ENCODE measurements around the gene OXER1.
A peak's percentile ranks its signal among the peaks of the same experiment; 100 is the strongest.

OXER1 gene, protein sequence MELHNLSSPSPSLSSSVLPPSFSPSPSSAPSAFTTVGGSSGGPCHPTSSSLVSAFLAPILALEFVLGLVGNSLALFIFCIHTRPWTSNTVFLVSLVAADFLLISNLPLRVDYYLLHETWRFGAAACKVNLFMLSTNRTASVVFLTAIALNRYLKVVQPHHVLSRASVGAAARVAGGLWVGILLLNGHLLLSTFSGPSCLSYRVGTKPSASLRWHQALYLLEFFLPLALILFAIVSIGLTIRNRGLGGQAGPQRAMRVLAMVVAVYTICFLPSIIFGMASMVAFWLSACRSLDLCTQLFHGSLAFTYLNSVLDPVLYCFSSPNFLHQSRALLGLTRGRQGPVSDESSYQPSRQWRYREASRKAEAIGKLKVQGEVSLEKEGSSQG

DNA sequence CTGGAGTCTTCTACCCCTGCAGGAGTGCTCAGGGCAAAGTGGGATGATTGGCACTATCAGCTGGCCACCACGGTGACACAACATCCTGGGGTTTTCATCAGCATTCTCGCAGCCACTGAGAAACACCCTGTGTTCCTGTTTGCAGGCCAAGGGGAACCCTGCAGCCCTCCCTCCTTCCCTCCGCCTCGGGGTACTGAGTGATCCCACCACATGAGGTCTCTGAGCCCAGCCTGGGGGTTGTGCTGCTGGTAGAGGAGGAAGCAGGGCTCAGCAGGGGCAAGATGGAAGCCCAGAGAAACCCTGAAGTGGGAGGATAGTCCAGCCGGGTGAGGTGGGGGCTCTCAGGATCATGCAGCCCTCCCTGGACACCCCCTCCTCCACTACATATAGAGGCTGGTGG lies at the start of gene OXER1:
Gene OXER1 (minus strand): TSS at position 40 of the 400 bp plus-strand sequence. CDS start 73 bp downstream, outside the sequence.
- no peak for DNase-seq

DNA sequence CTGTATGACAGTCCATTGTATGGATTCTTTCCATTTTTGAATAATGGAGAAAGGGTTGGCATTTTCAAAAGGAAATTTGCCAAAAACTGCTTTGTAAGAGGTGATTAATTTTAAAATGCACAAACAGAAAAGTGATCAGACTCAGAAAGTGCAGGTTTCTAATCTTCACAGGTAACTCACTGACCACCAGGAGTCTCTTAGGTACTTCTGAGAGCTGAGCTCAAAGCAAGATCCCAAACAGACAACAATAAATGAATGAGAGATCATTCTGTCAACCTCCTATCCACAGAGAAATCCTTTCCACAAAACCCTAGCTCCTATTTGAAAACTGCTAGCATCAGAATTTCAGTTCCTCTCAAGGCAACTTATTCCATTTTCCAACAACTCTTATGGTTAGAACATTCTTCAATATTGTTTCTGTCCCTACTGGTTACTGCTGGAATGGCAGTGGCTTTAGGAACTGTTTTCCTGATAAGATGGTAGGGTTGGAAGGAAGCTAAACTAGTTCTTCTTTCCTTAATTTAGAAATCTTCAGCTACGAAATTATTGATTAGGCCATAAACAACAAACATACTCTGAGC lies 49.1 kb upstream of the OXER1 start:
- peak; percentile 54 for DNase-seq

DNA sequence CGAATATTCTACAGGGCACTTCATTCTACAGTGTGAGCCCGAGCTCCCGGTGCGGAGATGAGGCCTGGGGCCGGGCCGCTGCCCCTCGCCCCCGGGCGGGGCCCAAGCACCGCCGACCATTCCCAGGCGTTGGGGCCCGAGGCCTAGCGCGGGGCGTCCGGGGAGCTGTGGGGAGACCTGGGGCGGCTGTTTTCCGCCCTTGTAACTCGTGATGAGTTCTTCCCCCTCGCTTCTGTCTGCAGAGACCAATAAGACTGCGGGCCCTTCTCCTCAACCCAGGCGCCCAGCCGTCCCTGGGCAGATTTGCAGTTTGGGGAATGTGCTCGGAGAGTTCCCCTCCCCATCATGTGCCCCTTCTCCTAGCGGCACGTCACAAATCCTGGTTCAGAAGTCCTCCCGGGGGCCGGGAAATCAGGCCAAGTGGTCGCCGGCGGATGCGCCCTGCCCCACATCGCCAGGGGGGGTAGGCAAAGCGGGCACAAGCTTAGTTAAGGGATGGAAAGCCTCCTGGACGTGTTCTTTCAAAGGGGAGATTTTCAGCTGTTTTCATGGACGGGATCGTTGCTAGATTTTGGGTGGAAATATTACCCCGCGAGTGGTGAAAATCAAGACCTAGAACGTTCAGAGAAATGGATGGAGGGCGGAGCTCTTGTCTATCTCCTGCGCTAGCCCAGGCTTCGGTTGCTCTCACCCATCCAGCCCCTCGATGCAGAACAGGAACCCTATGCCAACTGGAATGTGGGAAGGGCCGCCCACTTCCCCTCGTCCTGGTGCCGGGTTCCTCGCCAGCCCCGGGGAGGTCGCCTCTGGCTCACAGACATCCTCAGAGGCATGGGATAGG lies 47.3 kb upstream of the OXER1 start:
- peak; percentile 72 for DNase-seq

DNA sequence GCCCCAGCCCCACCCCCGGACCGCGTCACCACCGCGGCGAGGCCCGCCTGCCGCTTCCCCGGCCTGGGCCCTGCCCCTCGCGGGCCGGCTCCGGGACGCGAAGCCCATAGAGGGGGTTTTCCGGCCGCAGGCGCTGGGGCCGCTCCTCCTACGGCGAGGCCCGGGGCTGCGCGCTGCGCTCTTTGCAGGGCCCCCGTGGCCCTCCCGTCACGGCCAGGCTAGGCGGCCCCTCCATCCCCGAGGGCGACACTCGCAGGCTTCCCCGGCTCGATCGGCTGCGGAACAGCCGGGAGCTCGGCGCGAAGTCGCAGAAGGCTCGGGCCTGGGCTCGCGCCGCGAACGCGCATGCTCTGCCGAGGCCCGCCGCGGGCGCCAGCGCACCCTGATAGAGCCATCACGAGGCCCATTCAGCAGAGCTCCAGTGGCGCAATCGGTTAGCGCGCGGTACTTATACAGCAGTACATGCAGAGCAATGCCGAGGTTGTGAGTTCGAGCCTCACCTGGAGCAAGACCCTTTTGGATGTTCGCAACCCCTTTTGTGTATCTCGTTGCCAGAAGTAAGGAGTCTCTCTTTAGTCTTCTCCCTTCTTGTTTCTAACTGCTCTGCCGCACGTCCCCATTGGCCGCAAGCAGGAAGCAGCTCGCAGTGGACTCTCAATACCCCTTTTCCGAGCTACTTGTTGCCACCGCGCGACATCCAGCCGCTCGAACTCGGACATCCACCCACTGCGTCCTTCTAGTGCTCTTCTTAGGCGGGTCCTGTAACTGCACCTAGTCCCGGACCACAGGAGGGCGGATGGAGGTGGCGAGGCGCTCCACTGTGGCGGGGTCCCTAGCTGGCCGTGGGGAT lies 46.4 kb upstream of the OXER1 start:
- peak; percentile 94 for DNase-seq

DNA sequence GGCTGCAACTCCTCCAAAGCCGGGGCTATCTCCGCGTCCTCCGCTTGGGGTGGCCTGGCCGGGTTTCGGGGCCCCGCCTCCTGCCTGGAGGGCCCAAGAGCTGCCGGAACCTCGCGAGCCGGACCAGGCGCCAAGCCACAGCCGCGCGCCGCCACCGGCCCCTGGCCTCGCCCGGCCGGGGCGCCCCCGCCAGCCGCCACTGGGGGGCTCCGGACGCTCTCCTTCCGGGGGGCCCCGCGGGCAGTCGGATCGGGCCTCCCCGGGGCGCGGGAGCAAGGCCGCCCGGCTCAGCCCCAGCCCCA lies 45.8 kb upstream of the OXER1 start:
- peak; percentile 89 for DNase-seq

DNA sequence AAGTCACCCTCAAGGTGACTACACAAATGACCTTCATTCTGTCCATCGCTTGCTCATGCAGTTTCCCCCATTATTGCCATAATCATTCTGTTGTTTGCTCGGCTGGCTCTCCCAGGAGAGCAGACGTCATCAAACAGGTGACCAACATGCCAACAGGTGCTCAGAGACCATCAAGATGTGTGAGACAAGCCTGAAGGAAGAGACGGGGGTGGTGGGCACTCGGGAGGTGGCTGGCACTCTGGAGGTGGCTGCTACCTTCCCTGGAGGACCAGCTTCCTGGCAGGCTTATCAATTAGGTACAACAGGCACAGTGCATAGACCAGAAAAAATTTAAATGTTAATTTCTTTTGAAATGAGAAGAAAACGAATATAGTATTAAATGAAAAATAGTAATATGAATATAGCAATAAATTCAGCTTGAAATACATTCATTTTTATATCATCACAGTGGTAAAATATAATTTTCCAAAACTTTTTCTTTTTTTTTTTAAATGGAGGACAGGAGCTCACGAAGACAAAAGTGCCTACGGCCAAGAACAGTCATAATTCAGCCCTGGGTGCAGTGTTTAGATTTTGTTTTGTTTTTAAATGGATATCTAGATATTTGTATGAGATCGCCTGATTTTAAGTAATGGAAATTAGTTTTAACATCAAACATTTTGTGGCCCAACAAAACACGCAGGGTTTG lies 45.3 kb upstream of the OXER1 start:
- DNase-seq, result peak; percentile 89

DNA sequence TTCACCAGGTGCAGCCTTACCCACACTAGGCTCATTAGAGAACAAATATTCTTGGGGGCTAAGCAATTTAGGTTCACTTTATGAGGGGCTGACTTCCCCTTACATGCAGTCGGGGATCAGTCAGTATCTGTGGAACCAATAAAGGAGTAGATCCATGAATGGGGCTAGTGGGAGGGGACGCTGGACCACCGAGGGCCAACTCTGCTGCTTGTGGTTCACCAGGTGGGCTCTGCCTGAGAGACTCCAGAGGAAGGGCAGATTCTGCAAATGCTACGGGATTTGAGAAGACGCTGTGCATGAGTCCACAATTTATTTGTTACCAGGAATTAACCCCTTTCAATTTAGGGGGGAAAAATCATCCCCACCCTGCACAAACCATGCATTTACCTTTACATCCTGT lies 44.4 kb upstream of the OXER1 start:
- no peak for DNase-seq

DNA sequence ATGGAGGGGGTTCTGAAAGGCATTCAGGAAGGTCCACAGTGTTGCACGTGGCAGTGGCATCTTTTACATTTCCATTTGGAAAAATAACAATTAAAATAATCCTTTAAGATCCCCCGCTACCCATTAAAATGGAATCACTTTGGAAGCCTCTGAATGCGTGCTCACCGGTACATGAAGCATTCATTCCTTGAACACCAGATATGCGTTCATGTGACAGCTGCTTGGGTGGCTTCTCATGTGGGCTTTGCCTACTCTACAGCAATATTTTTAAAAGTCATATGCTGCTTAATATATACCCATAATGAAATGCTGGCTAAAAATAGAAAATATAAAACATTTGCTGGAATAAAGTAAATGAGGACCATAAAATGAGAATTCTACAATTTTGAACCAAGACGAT lies 42.9 kb upstream of the OXER1 start:
- DNase-seq, result no peak

DNA sequence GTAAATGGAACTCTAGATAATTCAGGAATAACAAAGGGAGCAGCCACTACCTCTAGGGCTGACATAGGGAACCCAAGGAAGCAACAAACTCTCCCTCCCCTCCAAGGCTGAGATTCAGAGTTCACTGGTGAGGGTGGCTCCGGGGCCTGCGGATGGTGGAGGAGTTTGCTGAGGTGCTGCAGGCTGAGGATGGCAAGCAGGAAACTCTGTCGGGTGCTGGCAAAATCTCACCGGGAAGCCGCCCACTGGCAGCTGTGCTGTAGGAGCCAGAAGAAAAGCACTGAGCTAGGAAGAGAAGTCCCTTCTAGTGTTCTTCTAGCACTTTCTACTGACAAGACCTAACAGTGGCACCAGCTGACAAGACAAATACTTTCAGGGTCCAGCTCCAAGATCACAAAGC lies 41.0 kb upstream of the OXER1 start:
- DNase-seq, result no peak

DNA sequence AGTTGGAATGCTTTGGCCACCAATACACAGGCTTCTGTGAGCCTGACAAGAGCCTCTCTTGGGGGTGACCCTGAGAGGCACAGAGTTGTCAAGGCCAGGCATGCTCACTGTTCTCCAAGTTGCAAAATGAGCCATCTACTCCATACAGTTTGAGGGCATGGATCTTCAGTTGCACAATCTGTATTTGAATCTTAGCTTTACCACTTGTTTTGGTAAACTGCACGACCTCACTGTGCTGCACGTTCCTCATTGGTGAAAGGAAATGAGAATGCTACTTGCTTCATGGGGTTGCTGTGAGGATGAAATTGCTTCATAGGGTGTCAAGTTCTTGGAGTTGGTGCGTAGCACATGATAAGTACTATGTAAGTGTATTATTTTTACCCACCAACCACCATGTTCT lies 40.4 kb upstream of the OXER1 start:
- DNase-seq, result no peak

DNA sequence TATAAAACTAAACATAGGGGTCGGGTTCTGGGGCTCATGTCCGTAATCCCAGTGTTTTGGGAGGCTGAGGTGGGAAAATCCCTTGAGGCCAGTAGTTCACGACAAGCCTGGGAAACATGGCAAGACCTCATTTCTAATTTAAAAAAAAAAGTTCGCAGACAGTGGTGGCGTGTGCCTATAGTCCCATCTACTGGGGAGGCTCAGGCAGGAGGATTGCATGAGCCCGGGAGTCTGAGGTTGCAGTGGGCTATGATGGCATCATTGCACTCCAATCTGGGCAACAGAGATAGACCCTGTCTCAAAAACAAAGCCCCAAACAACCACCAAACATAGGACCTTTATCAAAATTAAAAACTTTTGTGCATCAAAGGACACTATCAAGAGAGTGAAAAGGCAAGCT lies 38.2 kb upstream of the OXER1 start:
- no peak for DNase-seq

DNA sequence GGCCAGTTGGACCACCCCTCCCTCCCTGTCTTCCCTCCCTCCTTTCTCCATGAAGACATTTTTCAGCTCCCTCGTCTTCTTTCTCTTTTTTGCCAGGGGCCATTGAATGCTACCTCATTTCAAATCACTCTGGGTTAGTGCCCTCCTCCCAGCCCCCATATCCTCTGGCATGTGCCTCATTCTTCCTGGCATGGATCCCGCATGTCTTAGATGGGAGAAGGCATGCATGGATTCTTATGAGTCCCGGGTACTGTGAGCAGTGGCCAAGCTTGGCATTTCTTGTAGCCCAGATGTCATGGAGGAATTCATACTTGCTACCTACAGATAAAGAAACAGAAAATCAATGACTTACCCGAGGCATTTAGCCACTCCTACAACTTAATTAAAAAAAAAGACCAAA lies 37.4 kb upstream of the OXER1 start:
- DNase-seq, result no peak

DNA sequence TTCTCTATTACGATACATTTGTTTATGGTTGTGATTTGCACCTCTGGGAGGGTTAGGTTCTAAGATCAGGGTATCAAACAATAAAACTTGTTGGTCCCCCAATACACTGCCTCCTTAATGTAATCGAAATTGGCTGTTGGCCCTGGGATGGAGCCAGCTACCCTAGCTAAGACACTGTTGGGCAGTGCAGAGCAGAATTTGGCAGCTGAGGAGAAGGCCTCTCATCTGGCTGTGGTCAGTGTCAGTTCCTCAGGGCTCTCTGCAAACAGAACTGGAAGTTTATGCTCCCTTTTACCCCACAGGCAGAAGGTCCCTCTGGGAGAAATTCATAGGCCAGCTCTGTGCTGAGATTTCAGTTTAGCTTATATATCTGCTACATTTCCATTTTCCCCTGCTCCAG lies 37.0 kb upstream of the OXER1 start:
- DNase-seq, result no peak

DNA sequence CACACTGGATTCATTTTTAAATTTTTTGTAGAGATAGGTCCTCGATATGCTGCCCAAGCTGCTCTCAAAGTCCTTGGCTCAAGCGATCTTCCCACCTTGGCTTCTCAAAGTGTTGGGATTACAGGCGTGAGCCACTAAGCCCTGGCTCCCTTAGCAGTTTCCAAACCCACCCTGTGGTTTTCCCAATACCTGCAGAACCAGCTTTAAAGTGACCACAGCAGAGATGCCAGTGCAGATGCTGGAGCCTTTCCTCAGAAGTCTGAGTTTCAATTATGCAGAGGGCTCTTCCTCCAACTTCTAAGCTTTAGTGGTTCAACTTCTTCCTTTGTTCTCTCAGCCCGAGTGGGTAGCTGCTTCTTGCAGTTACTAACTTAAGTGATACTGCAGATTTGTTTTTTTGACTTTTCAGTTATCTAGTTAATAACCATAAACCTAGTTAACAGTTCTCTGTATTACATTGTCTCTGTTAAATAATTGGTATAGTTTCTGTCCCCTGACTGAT lies 36.6 kb upstream of the OXER1 start:
- no peak for DNase-seq

DNA sequence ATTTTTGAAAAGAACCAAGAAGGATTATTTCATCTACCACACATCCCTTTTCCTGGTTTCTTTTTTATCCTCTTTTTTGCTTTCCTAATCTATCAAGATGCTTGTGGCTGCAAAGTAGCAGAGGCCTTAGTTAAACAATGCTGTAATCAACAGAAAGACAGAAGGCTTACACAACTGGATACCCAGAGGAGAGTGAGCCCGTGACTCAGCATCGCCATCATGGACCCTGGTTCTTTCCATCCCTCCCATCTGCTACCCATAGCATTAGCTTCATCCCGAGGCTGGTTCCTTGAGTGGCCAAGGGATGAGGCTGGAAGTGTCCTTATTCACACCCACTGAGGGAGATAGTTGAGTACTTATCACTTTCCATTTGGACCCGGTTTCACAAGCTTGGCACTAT lies 35.9 kb upstream of the OXER1 start:
- no peak for DNase-seq

DNA sequence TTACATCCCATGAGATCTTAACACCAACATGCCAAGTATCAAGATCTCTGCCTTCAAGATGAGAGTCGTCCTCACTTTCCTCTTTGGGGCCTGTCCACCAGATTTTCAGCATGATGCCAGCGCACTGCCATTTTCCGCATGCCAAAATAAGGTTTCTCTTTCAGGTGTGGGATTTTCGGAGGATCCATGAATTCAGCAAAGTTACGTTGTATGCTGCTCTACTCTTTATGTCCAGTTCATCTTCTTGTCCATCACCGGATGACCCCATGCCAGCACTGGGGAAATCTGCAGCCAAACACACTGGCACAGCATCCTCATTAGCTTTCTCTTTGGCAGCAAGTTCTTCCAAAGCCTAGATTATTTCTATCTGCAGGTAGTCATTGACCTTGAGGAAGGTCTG lies 33.3 kb upstream of the OXER1 start:
- no peak for DNase-seq

DNA sequence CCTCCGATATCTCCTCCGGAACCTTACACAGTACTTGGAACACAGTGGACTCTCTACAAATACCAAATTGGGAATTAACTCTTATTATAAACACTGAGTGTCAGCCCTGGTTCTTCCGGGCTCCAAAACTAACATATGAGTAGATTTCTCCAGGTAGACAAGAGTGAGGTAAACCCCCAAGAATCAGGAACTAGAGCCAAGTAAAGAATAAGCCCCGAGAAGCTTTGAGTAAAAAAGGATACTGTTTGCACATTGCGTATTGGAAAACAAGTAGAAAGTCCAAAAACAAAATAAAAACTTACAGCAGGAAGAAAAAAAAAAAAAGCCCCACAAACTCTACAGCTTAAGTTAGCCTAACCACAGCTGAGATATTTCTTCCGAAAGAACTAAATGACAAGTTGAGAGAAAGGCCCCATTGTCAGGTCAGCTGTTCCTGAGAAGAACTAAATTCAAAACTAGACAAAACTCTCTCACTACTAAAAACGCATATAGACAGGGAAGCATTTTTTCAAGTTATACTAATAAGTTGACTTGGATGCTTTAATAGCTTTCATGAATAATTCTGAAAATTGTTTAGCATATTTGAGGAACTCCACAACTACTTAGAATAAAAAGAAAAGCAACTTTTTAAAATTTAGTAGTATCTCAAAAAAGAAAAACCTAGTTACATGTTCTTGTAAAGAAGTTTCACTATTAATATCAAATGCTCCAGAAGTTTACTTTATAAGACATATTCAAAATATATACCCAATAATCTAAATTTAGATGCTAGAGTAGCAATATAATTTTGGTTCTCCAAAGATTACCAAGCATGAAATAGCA lies 32.7 kb upstream of the OXER1 start:
- DNase-seq, result no peak

DNA sequence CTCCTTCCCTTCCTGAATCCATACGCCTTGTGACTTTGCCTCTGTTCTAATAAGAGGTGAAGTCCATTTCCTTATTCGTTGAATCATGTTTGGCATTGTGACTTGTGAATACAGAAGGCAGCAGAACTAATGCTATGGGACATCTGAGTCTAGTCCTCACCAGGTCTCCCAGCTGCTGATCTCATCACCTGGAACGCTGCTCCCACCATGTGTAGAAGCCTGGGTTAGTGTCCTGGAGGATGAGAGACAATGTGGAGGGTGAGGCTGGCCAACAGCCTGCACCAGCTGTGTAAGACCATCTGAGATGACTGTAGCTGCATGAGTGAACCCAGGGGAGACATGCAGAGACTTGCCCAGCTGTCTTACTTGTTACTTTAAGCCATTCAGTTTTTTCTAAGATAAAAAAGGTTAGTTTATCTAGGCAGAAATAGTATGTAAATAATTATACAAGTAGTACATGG lies 31.9 kb upstream of the OXER1 start:
- no peak for DNase-seq

DNA sequence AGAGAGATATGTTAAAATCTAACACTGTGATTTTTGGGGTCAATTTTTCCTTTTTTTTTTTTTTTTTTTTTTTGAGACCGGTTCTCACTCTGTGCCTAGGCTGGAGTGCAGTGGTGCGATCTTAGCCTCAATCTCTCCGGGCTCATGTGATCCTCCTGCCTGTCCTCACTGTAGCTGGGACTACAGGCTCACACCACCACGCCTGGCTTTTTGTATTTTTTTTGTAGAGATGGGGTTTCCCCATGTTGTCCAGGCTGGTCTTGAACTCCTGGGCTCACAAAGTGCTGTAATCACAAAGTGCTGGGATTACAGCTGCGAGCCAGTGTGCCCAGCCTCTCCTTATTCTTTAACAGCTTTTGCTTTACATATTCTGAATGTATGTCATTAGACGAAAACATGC lies 31.3 kb upstream of the OXER1 start:
- no peak for DNase-seq

DNA sequence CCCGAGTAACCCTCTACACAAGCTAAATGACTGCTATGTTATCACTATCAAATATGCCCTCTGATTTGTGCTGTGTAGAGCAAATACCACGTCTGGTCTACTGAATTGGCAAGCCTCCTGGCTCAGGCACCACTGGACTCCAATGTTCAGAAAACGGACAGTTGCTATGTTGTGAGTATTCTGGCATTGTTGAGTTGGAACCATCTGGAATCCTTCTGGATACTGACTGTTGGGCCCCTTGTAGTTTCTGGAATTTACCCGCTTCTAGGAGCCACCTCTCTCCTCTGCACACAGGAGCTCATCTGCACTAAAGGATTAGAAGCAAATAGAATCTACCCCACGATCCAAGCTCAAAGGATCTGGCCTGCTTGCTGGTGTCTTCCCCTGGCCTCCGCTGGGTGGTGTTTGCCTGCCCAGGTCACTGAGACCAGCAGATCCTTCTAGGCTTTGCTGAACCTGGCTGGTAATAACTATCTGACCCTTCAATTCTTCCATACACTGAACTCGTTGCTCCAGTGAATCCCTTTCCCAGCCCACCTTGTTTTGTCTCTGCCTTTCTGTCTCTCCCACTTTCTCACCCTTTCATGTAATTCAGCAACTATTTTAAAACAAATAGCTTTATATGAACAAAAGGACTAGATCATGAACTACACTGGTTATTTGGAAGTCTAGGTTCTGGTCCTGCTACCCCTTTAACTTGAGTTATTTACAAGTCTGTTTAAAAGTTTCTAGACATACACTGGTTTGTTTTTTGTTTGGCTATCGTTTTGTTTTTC lies 30.5 kb upstream of the OXER1 start:
- DNase-seq, result peak; percentile 63
